ENCODE data around the gene ABHD16A. TPM values are rescaled to one million over a fixed set of nuclear protein-coding genes. Genes with fewer than 3 reads are reported as not detected.

The ABHD16A gene
- total and polyA plus RNA-seq, 2 of the 13 experiments (the other 11 are each of a cell fraction or from before 2014, with no cell fraction given) = 43.5 to 45.4 TPM

GRCh38 chr6:31655349-31656237 is 47.5 kb downstream of the ABHD16A start, which contains the start of gene APOM (continued):
- TF ChIP-seq, protein P1, sequence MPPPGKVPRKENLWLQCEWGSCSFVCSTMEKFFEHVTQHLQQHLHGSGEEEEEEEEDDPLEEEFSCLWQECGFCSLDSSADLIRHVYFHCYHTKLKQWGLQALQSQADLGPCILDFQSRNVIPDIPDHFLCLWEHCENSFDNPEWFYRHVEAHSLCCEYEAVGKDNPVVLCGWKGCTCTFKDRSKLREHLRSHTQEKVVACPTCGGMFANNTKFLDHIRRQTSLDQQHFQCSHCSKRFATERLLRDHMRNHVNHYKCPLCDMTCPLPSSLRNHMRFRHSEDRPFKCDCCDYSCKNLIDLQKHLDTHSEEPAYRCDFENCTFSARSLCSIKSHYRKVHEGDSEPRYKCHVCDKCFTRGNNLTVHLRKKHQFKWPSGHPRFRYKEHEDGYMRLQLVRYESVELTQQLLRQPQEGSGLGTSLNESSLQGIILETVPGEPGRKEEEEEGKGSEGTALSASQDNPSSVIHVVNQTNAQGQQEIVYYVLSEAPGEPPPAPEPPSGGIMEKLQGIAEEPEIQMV (CRISPR knock-in tag; IDR thresholded peaks at IDR 0.05; ENCODE audit: low read depth) = peak; percentile 78
- TF ChIP-seq FIP1L1 (IDR thresholded peaks at IDR 0.05; ENCODE audit: borderline replicate concordance, insufficient read depth, low read depth, low read length) (no peak; the same call in 1 of the 2 replicates), MIER2 (CRISPR knock-in tag; IDR thresholded peaks at IDR 0.05) (peak; percentile 87), KLF6 (CRISPR knock-in tag; IDR thresholded peaks at IDR 0.05) (peak; percentile 43; the same call in 1 of the 2 replicates), GTF2F1 (IDR thresholded peaks at IDR 0.05; ENCODE audit: low read length) (no peak), KDM5A (IDR thresholded peaks at IDR 0.05; ENCODE audit: borderline replicate concordance, low read length) (peak; percentile 71; the same call in 1 of the 2 replicates), ZNF121 (CRISPR knock-in tag; IDR thresholded peaks at IDR 0.05) (peak; percentile 65; the same call in 1 of the 2 replicates), CHD4 (IDR thresholded peaks at IDR 0.05; ENCODE audit: borderline replicate concordance, low read length) (peak; percentile 80; the same call in 1 of the 2 replicates), ZNF75D (CRISPR knock-in tag; IDR thresholded peaks at IDR 0.05; ENCODE audit: borderline replicate concordance) (no peak), SMAD3 (CRISPR knock-in tag; IDR thresholded peaks at IDR 0.05) (peak; percentile 89), SAFB2 (CRISPR knock-in tag; IDR thresholded peaks at IDR 0.05; ENCODE audit: borderline replicate concordance, low read depth) (peak; percentile 51; the same call in 1 of the 2 replicates), ZNF850 (CRISPR knock-in tag; conservative IDR thresholded peaks at IDR 0.05) (no peak), ATF6 (CRISPR knock-in tag; conservative IDR thresholded peaks at IDR 0.05) (no peak; the same call in none of the 2 replicates), ZNF660 (CRISPR knock-in tag; IDR thresholded peaks at IDR 0.05; ENCODE audit: borderline replicate concordance, low read depth) (no peak), POLR2AphosphoS2 (IDR thresholded peaks at IDR 0.05; ENCODE audit: low read depth, low read length) (peak; percentile 60; the same call in 1 of the 2 replicates), CEBPG (CRISPR knock-in tag; IDR thresholded peaks at IDR 0.05) (peak; percentile 79), ZNF513 (CRISPR knock-in tag; conservative IDR thresholded peaks at IDR 0.05) (no peak), ZNF543 (CRISPR knock-in tag; IDR thresholded peaks at IDR 0.05) (peak; percentile 74; the same call in 1 of the 2 replicates), PHF21A (CRISPR knock-in tag; IDR thresholded peaks at IDR 0.05) (peak; percentile 98), SP4 (CRISPR knock-in tag; IDR thresholded peaks at IDR 0.05) (peak; percentile 71), KMT2B (CRISPR knock-in tag; IDR thresholded peaks at IDR 0.05) (peak; percentile 60; the same call in 1 of the 2 replicates), ARID2 (CRISPR knock-in tag; IDR thresholded peaks at IDR 0.05; ENCODE audit: borderline replicate concordance) (peak; percentile 99), IRX3 (CRISPR knock-in tag; IDR thresholded peaks at IDR 0.05; ENCODE audit: borderline replicate concordance, low read depth) (peak; percentile 94)
- TF ChIP-seq, protein P2, sequence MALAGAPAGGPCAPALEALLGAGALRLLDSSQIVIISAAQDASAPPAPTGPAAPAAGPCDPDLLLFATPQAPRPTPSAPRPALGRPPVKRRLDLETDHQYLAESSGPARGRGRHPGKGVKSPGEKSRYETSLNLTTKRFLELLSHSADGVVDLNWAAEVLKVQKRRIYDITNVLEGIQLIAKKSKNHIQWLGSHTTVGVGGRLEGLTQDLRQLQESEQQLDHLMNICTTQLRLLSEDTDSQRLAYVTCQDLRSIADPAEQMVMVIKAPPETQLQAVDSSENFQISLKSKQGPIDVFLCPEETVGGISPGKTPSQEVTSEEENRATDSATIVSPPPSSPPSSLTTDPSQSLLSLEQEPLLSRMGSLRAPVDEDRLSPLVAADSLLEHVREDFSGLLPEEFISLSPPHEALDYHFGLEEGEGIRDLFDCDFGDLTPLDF (CRISPR knock-in tag; IDR thresholded peaks at IDR 0.05) = peak; percentile 71
